CD4-positive, alpha-beta T cell (primary cell): ENCODE results near the gene NFIA. TPM values are rescaled to one million over a fixed set of nuclear protein-coding genes. Genes with fewer than 3 reads are reported as not detected.

Source experiments
- ATAC-seq: fragments of 200-7000 bp; cut with Tn5 transposase; one replicate; pipeline ENCODE4 v1.10.0; 2022; ENCODE audit warnings: mild to moderate bottlenecking; ENCODE audit not compliant: poor library complexity
- CTCF ChIA-PET: fragments of 350-600 bp; sonication (Branson Sonifier 250); formaldehyde crosslinking; loops from one replicate; lab custom pipeline; 2021; ENCODE audit warnings: antibody characterized with exemption, inconsistent platforms; lab: Charles Lee
- POLR2A ChIA-PET: fragments of 350-600 bp; sonication (Branson Sonifier 250); formaldehyde crosslinking; loops from one replicate; lab custom pipeline; 2021; ENCODE audit warnings: antibody characterized with exemption, inconsistent platforms; lab: Charles Lee
- DNase-seq, 14 experiments: peaks; one replicate each; pipeline ENCODE4 v3.0.0-alpha.2; 2013 to 2020; ENCODE audit warnings: mixed read lengths in 2 of 14
- H3K27ac ChIP-seq, 2 donors: one replicate each; pipeline versions ENCODE4 v1.5.1 to v1.7.0; 2013; ENCODE audit warnings: low read length in 2 of 2, low read depth in 1 of 2, mild to moderate bottlenecking in 1 of 2
- H3K27me3 ChIP-seq, 2 experiments: 1 replicate in 1 of 2; 2 replicates in 1 of 2; pipeline versions ENCODE4 v1.6.1 to v1.7.0; 2013; ENCODE audit warnings: low read length in 2 of 2, control low read depth in 1 of 2, mild to moderate bottlenecking in 1 of 2, moderate library complexity in 1 of 2; ENCODE audit not compliant: insufficient read depth in 2 of 2, control insufficient read depth in 1 of 2
- H3K36me3 ChIP-seq: one replicate; pipeline ENCODE4 v1.6.1; 2013; ENCODE audit warnings: low read length, control low read depth; ENCODE audit not compliant: insufficient read depth
- H3K4me1 ChIP-seq: one replicate; pipeline ENCODE4 v1.6.1; 2013; ENCODE audit warnings: low read length, control low read depth; ENCODE audit not compliant: insufficient read depth
- H3K4me3 ChIP-seq: one replicate; pipeline ENCODE4 v1.5.1; 2013; ENCODE audit warnings: mild to moderate bottlenecking, low read length, moderate library complexity
- H3K9me3 ChIP-seq, 2 experiments: 1 replicate in 1 of 2; 2 replicates in 1 of 2; pipeline versions ENCODE4 v1.6.1 to v1.7.0; 2013; ENCODE audit warnings: low read length in 2 of 2, mild to moderate bottlenecking in 2 of 2, control low read depth in 1 of 2, moderate library complexity in 1 of 2; ENCODE audit not compliant: control insufficient read depth in 1 of 2, insufficient read depth in 1 of 2
- H3K27ac Mint-ChIP-seq: one replicate; pipeline ENCODE4 v1.8.0; 2020; ENCODE audit warnings: mixed read lengths
- H3K27me3 Mint-ChIP-seq: one replicate; pipeline ENCODE4 v1.8.0; 2021; ENCODE audit warnings: mixed read lengths
- H3K36me3 Mint-ChIP-seq: one replicate; pipeline ENCODE4 v1.8.0; 2021; ENCODE audit warnings: low read depth, mixed read lengths
- H3K4me1 Mint-ChIP-seq: one replicate; pipeline ENCODE4 v1.8.0; 2021; ENCODE audit warnings: low read depth, mixed read lengths
- H3K4me3 Mint-ChIP-seq: one replicate; pipeline ENCODE4 v1.8.0; 2020; ENCODE audit warnings: mild to moderate bottlenecking, mixed read lengths
- H3K9me3 Mint-ChIP-seq: one replicate; pipeline ENCODE4 v1.8.0; 2020; ENCODE audit warnings: mixed read lengths
- intact Hi-C, 2 experiments: fragments of 100-400 bp; cut with DNase I in 1 of 2; cut with micrococcal nuclease in 1 of 2; formaldehyde crosslinking; loops; one replicate each; pipeline versions ENCODE4 v1.15.1 to v1.9.0; 2023 to 2025; cut with DNase I, micrococcal nuclease
- total RNA-seq, 174 experiments: library from RNA in 2 of 174; stranded (reverse) in 2 of 174; gene quantifications; one replicate each; pipeline ENCODE4 v1.2.3 and lab custom pipeline; 2021 to 2026
- TF ChIP-seq, protein P1 (sequence below): fragments of 200-600 bp; IDR thresholded peaks from one replicate; pipeline ENCODE4 v1.8.0; 2022; ENCODE audit warnings: antibody characterized with exemption, mild to moderate bottlenecking

The NFIA gene
- total RNA-seq, 2 experiments from 2014 or later, result 4.8 to 5.9 TPM

DNA sequence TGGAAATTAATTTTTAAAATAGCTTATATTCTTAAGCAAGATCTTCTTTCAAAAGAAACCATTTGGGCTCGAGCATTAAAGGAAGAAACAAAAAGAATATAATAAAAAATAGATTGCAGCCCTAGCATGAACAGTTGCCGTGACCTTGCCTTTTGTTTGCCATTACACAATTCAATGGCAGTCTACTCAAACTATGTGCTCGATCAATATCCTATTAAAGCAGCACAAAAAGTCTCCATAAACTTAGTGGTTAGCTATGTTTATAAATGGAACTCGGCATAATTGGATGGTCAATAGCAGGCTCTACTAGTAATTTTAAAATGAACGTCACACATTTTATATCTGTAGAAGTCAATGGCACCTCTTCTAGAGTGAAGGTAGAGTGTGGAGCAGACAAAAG is 256.5 kb downstream of the NFIA start:
- POLR2A ChIA-PET, result no interaction called here
- no peaks in the 10 kb centered on the region for H3K27me3 ChIP-seq
- Mint-ChIP-seq H3K36me3 (no peaks in the 10 kb centered on the region), H3K27me3 (no peaks in the 10 kb centered on the region), H3K27ac (no peak overlapping the region), H3K4me1 (no peaks in the 10 kb centered on the region), H3K4me3 (no peak overlapping the region), H3K9me3 (no peaks in the 10 kb centered on the region)
- no peak for DNase-seq
- H3K27ac ChIP-seq, result no peak overlapping the region
- ATAC-seq, result no peak
- no peak overlapping the region for H3K4me3 ChIP-seq
- H3K4me1 ChIP-seq, result no peaks in the 10 kb centered on the region
- TF ChIP-seq, protein P1, sequence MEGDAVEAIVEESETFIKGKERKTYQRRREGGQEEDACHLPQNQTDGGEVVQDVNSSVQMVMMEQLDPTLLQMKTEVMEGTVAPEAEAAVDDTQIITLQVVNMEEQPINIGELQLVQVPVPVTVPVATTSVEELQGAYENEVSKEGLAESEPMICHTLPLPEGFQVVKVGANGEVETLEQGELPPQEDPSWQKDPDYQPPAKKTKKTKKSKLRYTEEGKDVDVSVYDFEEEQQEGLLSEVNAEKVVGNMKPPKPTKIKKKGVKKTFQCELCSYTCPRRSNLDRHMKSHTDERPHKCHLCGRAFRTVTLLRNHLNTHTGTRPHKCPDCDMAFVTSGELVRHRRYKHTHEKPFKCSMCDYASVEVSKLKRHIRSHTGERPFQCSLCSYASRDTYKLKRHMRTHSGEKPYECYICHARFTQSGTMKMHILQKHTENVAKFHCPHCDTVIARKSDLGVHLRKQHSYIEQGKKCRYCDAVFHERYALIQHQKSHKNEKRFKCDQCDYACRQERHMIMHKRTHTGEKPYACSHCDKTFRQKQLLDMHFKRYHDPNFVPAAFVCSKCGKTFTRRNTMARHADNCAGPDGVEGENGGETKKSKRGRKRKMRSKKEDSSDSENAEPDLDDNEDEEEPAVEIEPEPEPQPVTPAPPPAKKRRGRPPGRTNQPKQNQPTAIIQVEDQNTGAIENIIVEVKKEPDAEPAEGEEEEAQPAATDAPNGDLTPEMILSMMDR, result no peak
- H3K36me3 ChIP-seq, result no peaks in the 10 kb centered on the region
- intact Hi-C loops, result no loop called here
- CTCF ChIA-PET, result no interaction called here
- H3K9me3 ChIP-seq, result no peaks in the 10 kb centered on the region

DNA sequence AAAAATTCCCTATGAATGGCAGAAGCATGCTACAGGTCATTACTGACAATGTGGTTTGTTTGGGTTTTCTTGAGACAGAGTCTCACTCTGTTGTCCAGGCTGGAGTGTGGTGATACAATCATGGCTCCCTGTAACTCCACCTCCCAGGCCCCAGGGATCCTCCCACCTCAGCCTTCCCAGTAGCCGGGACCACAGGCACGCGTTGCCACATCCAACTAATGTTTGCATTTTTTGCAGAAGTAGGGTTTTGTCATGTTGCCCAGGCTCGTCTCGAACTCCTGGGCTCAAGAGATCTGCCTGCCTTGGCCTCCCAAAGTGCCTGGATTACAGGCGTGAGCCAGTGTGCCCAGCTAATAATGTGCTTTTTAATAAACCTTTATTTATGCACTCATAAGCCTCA is 259.1 kb downstream of the NFIA start:
- CTCF ChIA-PET, result interaction anchor here (1.3 kb wide), 1 partner anchor 12 kb away, joined by 3 read pairs; no protein-coding TSS in a partner anchor
- no peaks in the 10 kb centered on the region for H3K27me3 Mint-ChIP-seq
- no peak overlapping the region for H3K4me3 ChIP-seq
- no peak for DNase-seq
- TF ChIP-seq, protein P1, result no peak
- intact Hi-C loops, result no loop called here
- no peak overlapping the region for H3K27ac Mint-ChIP-seq
- H3K9me3 ChIP-seq, result no peaks in the 10 kb centered on the region
- ATAC-seq, result no peak
- POLR2A ChIA-PET, result no interaction called here
- no peak overlapping the region for H3K27ac ChIP-seq
- H3K4me1 Mint-ChIP-seq, result no peaks in the 10 kb centered on the region
- H3K36me3 ChIP-seq, result no peaks in the 10 kb centered on the region
- no peaks in the 10 kb centered on the region for H3K27me3 ChIP-seq
- no peaks in the 10 kb centered on the region for H3K4me1 ChIP-seq
- H3K36me3 Mint-ChIP-seq, result no peaks in the 10 kb centered on the region
- no peaks in the 10 kb centered on the region for H3K9me3 Mint-ChIP-seq
- H3K4me3 Mint-ChIP-seq, result no peak overlapping the region

DNA sequence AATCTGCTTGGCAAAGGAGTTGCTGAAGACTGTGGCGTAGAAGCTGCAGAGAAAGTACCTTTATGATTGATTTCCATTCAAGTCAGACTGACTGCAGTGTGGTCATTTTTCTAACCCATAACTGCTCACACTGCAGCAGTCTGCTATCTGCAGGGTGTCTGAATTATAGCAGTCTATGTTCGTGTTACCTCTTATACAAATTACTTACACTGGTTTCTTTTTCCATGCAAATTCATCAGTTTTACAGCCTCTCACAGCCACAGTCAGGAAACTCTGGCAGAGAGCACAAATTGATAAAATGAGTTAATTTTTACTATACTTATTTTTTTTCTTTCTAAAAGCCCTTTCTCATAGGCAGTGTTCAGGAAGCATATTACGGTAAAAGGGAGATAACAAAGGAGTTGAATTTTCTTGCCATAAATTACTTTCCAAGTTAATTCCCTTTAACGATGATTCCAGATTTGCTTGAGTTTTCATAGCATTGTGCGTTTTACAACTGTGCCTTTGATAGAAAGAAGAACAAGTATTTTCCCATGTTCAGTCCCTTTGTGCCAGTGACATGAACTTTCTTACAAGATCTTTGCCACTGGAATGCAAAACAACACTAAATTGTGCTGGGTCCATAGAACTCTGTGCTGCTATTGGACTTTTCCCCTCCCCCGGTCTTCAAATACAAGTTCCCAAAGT is 261.5 kb downstream of the NFIA start:
- Mint-ChIP-seq H3K4me3 (no peak overlapping the region), H3K27me3 (no peaks in the 10 kb centered on the region), H3K27ac (no peak overlapping the region), H3K9me3 (no peaks in the 10 kb centered on the region), H3K4me1 (no peaks in the 10 kb centered on the region), H3K36me3 (no peaks in the 10 kb centered on the region)
- POLR2A ChIA-PET, result no interaction called here
- CTCF ChIA-PET, result no interaction called here
- H3K4me3 ChIP-seq, result no peak overlapping the region
- no peaks in the 10 kb centered on the region for H3K27me3 ChIP-seq
- no peaks in the 10 kb centered on the region for H3K36me3 ChIP-seq
- TF ChIP-seq, protein P1, result no peak
- no peaks in the 10 kb centered on the region for H3K9me3 ChIP-seq
- no peak overlapping the region for H3K27ac ChIP-seq
- no peak for ATAC-seq
- intact Hi-C loops, result no loop called here
- no peaks in the 10 kb centered on the region for H3K4me1 ChIP-seq
- no peak for DNase-seq
